Measurements from ENCODE around the gene TJP3.

Gene TJP3

GRCh38 chr19:3722443-3723109, 14.4 kb downstream of the TJP3 start:
- Histone ChIP-seq H3K4me3 (no peak overlapping the region), H4K20me1 (no peaks in the 10 kb centered on the region; a peak in 1 of 22 replicates), H3K9me3 (replicated peaks in 1 of 11) (peaks cover 0 to 6% (median 0%) of the 10 kb centered on the region in 11 experiments; a peak in 3 of 22 replicates), H3K4me2 (peak overlapping the region in 1 of 11 experiments; percentile 73; a peak in 1 of 22 replicates), H3K4me1 (peaks cover 0 to 38% (median 12%) of the 10 kb centered on the region in 10 experiments; a peak in 16 of 20 replicates), H3K36me3 (no peaks in the 10 kb centered on the region), H3K9ac (no peak overlapping the region), H3K27me3 (peaks cover 15 to 42% (median 32%) of the 10 kb centered on the region in 11 experiments), H3K27ac (no peak overlapping the region)
- no peak for TF ChIP-seq Cebpa-rat (IDR thresholded peaks at IDR 0.05)

GRCh38 chr19:3723110-3723488, 14.9 kb downstream of the TJP3 start:
- H3K9me3 ChIP-seq (replicated peaks in 1 of 11), result peaks cover 0 to 6% (median 0%) of the 10 kb centered on the region in 11 experiments; a peak in 3 of 22 replicates
- H3K27ac ChIP-seq, result no peak overlapping the region
- TF ChIP-seq Cebpa-rat (IDR thresholded peaks at IDR 0.05), result no peak
- H3K36me3 ChIP-seq, result no peaks in the 10 kb centered on the region
- H4K20me1 ChIP-seq, result no peaks in the 10 kb centered on the region; a peak in 1 of 22 replicates
- peaks cover 15 to 42% (median 32%) of the 10 kb centered on the region in 11 experiments for H3K27me3 ChIP-seq
- no peak overlapping the region for H3K4me3 ChIP-seq
- H3K4me2 ChIP-seq, result no peak overlapping the region
- peaks cover 0 to 33% (median 15%) of the 10 kb centered on the region in 10 experiments; a peak in 16 of 20 replicates for H3K4me1 ChIP-seq
- H3K9ac ChIP-seq, result no peak overlapping the region

- Histone ChIP-seq H3K27me3 (peaks cover 15 to 42% (median 32%) of the 10 kb centered on the region in 11 experiments), H3K4me3 (no peak overlapping the region), H3K4me2 (peak overlapping the region in 1 of 11 experiments; percentile 21; a peak in 1 of 22 replicates), H3K36me3 (no peaks in the 10 kb centered on the region), H3K27ac (no peak overlapping the region), H3K9me3 (replicated peaks in 1 of 11) (peaks cover 0 to 6% (median 0%) of the 10 kb centered on the region in 11 experiments; a peak in 3 of 22 replicates), H4K20me1 (no peaks in the 10 kb centered on the region; a peak in 1 of 22 replicates), H3K9ac (peak overlapping the region in 1 of 11 experiments; percentile 7; a peak in 1 of 22 replicates), H3K4me1 (peaks cover 0 to 33% (median 18%) of the 10 kb centered on the region in 10 experiments; a peak in 16 of 20 replicates)
- TF ChIP-seq Cebpa-rat (IDR thresholded peaks at IDR 0.05), result no peak
Measured at GRCh38 chr19:3723883-3724282, 15.7 kb downstream of the TJP3 start.

GRCh38 chr19:3725121-3725520, 16.9 kb downstream of the TJP3 start:
- Histone ChIP-seq H3K27ac (no peak overlapping the region), H3K9ac (no peak overlapping the region)

GRCh38 chr19:3725640-3726310, 17.6 kb downstream of the TJP3 start:
- no peak overlapping the region for H3K4me2 ChIP-seq
- H3K4me3 ChIP-seq, result no peak overlapping the region
- H3K9me3 ChIP-seq (replicated peaks in 1 of 11), result peaks cover 0 to 6% (median 0%) of the 10 kb centered on the region in 11 experiments; a peak in 3 of 22 replicates
- no peaks in the 10 kb centered on the region for H3K36me3 ChIP-seq
- peaks cover 15 to 32% (median 24%) of the 10 kb centered on the region in 11 experiments for H3K27me3 ChIP-seq
- no peak for TF ChIP-seq Cebpa-rat (IDR thresholded peaks at IDR 0.05)
- peaks cover 0 to 29% (median 18%) of the 10 kb centered on the region in 10 experiments; a peak in 16 of 20 replicates for H3K4me1 ChIP-seq
- H3K27ac ChIP-seq, result no peak overlapping the region
- no peak overlapping the region for H3K9ac ChIP-seq
- no peaks in the 10 kb centered on the region; a peak in 1 of 22 replicates for H4K20me1 ChIP-seq

More at GRCh38 chr19:3725121-3725520, 16.9 kb downstream of the TJP3 start:
- H3K4me1 ChIP-seq, result peaks cover 0 to 33% (median 19%) of the 10 kb centered on the region in 10 experiments; a peak in 16 of 20 replicates
- no peaks in the 10 kb centered on the region for H3K36me3 ChIP-seq
- TF ChIP-seq Cebpa-rat (IDR thresholded peaks at IDR 0.05), result no peak
- H4K20me1 ChIP-seq, result no peaks in the 10 kb centered on the region; a peak in 1 of 22 replicates
- H3K27me3 ChIP-seq, result peaks cover 15 to 38% (median 30%) of the 10 kb centered on the region in 11 experiments
- H3K4me3 ChIP-seq, result no peak overlapping the region
- H3K4me2 ChIP-seq, result no peak overlapping the region
- peaks cover 0 to 6% (median 0%) of the 10 kb centered on the region in 11 experiments; a peak in 3 of 22 replicates for H3K9me3 ChIP-seq (replicated peaks in 1 of 11)

- no peak overlapping the region for H3K4me2 ChIP-seq
- no peak overlapping the region for H3K4me3 ChIP-seq
- H3K27ac ChIP-seq, result no peak overlapping the region
- no peaks in the 10 kb centered on the region for H3K9me3 ChIP-seq (replicated peaks in 1 of 11)
- H3K27me3 ChIP-seq, result no peaks in the 10 kb centered on the region
- no peaks in the 10 kb centered on the region for H4K20me1 ChIP-seq
- no peak for TF ChIP-seq Cebpa-rat (IDR thresholded peaks at IDR 0.05)
- peaks cover 0 to 20% (median 8%) of the 10 kb centered on the region in 10 experiments; a peak in 11 of 20 replicates for H3K4me1 ChIP-seq
- H3K36me3 ChIP-seq, result no peaks in the 10 kb centered on the region
- no peak overlapping the region for H3K9ac ChIP-seq
Measured at GRCh38 chr19:3730457-3730958, 22.3 kb downstream of the TJP3 start.

GRCh38 chr19:3732108-3732507, 23.9 kb downstream of the TJP3 start:
- TF ChIP-seq Cebpa-rat (IDR thresholded peaks at IDR 0.05), result no peak
- no peak overlapping the region for H3K27ac ChIP-seq
- no peak overlapping the region for H3K9ac ChIP-seq

GRCh38 chr19:3733549-3734309, 25.5 kb downstream of the TJP3 start:
- Histone ChIP-seq H3K9me3 (replicated peaks in 1 of 11) (no peaks in the 10 kb centered on the region), H3K9ac (no peak overlapping the region), H3K4me1 (peaks cover 0 to 6% (median 4%) of the 10 kb centered on the region in 10 experiments; a peak in 10 of 20 replicates), H3K4me3 (no peak overlapping the region), H4K20me1 (no peaks in the 10 kb centered on the region), H3K27ac (no peak overlapping the region), H3K36me3 (no peaks in the 10 kb centered on the region), H3K4me2 (no peak overlapping the region), H3K27me3 (no peaks in the 10 kb centered on the region)
- no peak for TF ChIP-seq Cebpa-rat (IDR thresholded peaks at IDR 0.05)

More at GRCh38 chr19:3732108-3732507, 23.9 kb downstream of the TJP3 start:
- H3K4me3 ChIP-seq, result no peak overlapping the region
- peaks cover 0 to 20% (median 8%) of the 10 kb centered on the region in 10 experiments; a peak in 11 of 20 replicates for H3K4me1 ChIP-seq
- no peaks in the 10 kb centered on the region for H3K9me3 ChIP-seq (replicated peaks in 1 of 11)
- H3K27me3 ChIP-seq, result no peaks in the 10 kb centered on the region
- H3K4me2 ChIP-seq, result no peak overlapping the region
- H4K20me1 ChIP-seq, result no peaks in the 10 kb centered on the region
- no peaks in the 10 kb centered on the region for H3K36me3 ChIP-seq
